Endothelial cell of umbilical vein (primary cell): ENCODE data around the gene STK11IP. TPM values are rescaled to one million over a fixed set of nuclear protein-coding genes. Genes with fewer than 3 reads are reported as not detected.

Experiments used
- BruUV-seq: library from RNA; stranded (reverse); fragments of 400-500 nt; replicated peaks from 2 replicates; lab custom pipeline; 2021; lab: Mats Ljungman, UMichigan
- CTCF ChIA-PET: fragments of 300-600, 350-600 bp; sonication (Branson Sonifier 250); formaldehyde crosslinking; loops from one replicate; lab custom pipeline; 2021; ENCODE audit warnings: antibody characterized with exemption, inconsistent platforms; lab: Charles Lee
- POLR2A ChIA-PET: fragments of 300-600, 350-600 bp; sonication (Branson Sonifier 250); formaldehyde crosslinking; loops from one replicate; lab custom pipeline; 2021; ENCODE audit warnings: antibody characterized with exemption, inconsistent platforms; lab: Charles Lee
- DNase-seq: peaks from one replicate; pipeline ENCODE4 v3.0.0-alpha.2; 2011; ENCODE audit warnings: low read depth, low spot score
- FAIRE-seq: peaks from 2 replicates; lab custom pipeline; 2011; peaks lifted over from hg19 to GRCh38; lab: Jason Lieb, UNC
- H2AFZ ChIP-seq: 2 replicates; pipeline ENCODE4 v1.6.0; 2012; ENCODE audit warnings: low read depth, low read length, control low read depth, inconsistent platforms
- H3K27ac ChIP-seq: 2 replicates; pipeline ENCODE4 v1.5.1; 2011; ENCODE audit warnings: low read depth, mild to moderate bottlenecking, control low read depth, low read length, moderate library complexity; ENCODE audit not compliant: insufficient read depth
- H3K27me3 ChIP-seq, 2 experiments: 2 replicates each; pipeline versions ENCODE4 v1.6.0 to v1.6.1; 2011; ENCODE audit warnings: low read length in 2 of 2, mixed read lengths in 1 of 2; ENCODE audit not compliant: control insufficient read depth in 2 of 2, insufficient read depth in 2 of 2
- H3K36me3 ChIP-seq, 2 experiments: 2 replicates in 1 of 2; 3 replicates in 1 of 2; pipeline ENCODE4 v1.5.1; 2011; ENCODE audit warnings: low read length in 2 of 2, mild to moderate bottlenecking in 1 of 2, moderate library complexity in 1 of 2; ENCODE audit not compliant: control insufficient read depth in 2 of 2, insufficient read depth in 2 of 2; ENCODE audit errors: extremely low read depth in 1 of 2
- H3K4me1 ChIP-seq: 3 replicates; pipeline ENCODE4 v1.5.1; 2011; ENCODE audit warnings: mild to moderate bottlenecking, low read length; ENCODE audit not compliant: control insufficient read depth, insufficient read depth; ENCODE audit errors: extremely low read depth
- H3K4me2 ChIP-seq: 2 replicates; pipeline ENCODE4 v1.6.1; 2011; ENCODE audit warnings: low read length, control low read depth, mixed read lengths; ENCODE audit not compliant: insufficient read depth
- H3K4me3 ChIP-seq, 3 experiments: fragments of 200-600 bp in 1 of 3; sonication (generic), shearing (Covaris generic) in 1 of 3; replicated peaks in 1 of 3; 2 replicates each; pipeline ENCODE4 v1.5.1; 2011 to 2016; ENCODE audit warnings: control low read depth in 3 of 3, low read length in 3 of 3, mild to moderate bottlenecking in 2 of 3, inconsistent platforms in 1 of 3, low read depth in 1 of 3, moderate library complexity in 1 of 3; ENCODE audit not compliant: insufficient read depth in 1 of 3
- H3K79me2 ChIP-seq: 2 replicates; pipeline ENCODE4 v1.6.0; 2012; ENCODE audit warnings: low read length, inconsistent platforms; ENCODE audit not compliant: control insufficient read depth, insufficient read depth
- H3K9ac ChIP-seq: replicated peaks from 2 replicates; pipeline ENCODE3; 2011; ENCODE audit warnings: low read length, control low read depth; ENCODE audit not compliant: insufficient read depth; ENCODE audit errors: extremely low read depth
- H3K9me1 ChIP-seq: replicated peaks from 3 replicates; pipeline ENCODE4 v1.6.0; 2011; ENCODE audit warnings: mild to moderate bottlenecking, low read length; ENCODE audit not compliant: control insufficient read depth, insufficient read depth; ENCODE audit errors: extremely low read depth
- H3K9me3 ChIP-seq: replicated peaks from 2 replicates; pipeline ENCODE4 v1.5.1; 2012; ENCODE audit warnings: low read length, inconsistent platforms; ENCODE audit not compliant: control insufficient read depth, insufficient read depth
- H4K20me1 ChIP-seq: replicated peaks from 2 replicates; pipeline ENCODE3; 2011; ENCODE audit warnings: mild to moderate bottlenecking, low read length; ENCODE audit not compliant: control insufficient read depth, insufficient read depth; ENCODE audit errors: extremely low read depth
- EZH2 ChIP-seq: IDR thresholded peaks from 2 replicates; pipeline ENCODE4 v1.6.1; 2012; ENCODE audit warnings: borderline replicate concordance, low read depth, mild to moderate bottlenecking, moderate library complexity, low read length, inconsistent platforms; ENCODE audit not compliant: severe bottlenecking
- FOS ChIP-seq: IDR thresholded peaks from 2 replicates; pipeline ENCODE4 v1.6.1; 2011; ENCODE audit warnings: mild to moderate bottlenecking, low read length, moderate library complexity, borderline replicate concordance; ENCODE audit not compliant: insufficient read depth
- GATA2 ChIP-seq: IDR thresholded peaks from 2 replicates; pipeline ENCODE4 v1.7.0; 2011; ENCODE audit warnings: low read depth, mild to moderate bottlenecking, moderate library complexity, mixed read lengths, low read length; ENCODE audit not compliant: insufficient read length, insufficient read depth
- JUN ChIP-seq: IDR thresholded peaks from 2 replicates; pipeline ENCODE4 v1.6.1; 2011; ENCODE audit warnings: borderline replicate concordance, low read depth; ENCODE audit not compliant: insufficient read length, insufficient read depth
- MYC ChIP-seq: IDR thresholded peaks from one replicate; pipeline ENCODE4 v1.6.1; 2011; ENCODE audit warnings: mild to moderate bottlenecking, low read depth, low read length
- POLR2A ChIP-seq: IDR thresholded peaks from 2 replicates; pipeline ENCODE4 v1.6.1; 2012; ENCODE audit warnings: low read depth, mild to moderate bottlenecking, control low read depth, low read length
- POLR2AphosphoS5 ChIP-seq: IDR thresholded peaks from 2 replicates; pipeline ENCODE4 v1.6.1; 2012; ENCODE audit warnings: low read depth, mild to moderate bottlenecking, control low read depth, low read length, moderate library complexity; ENCODE audit not compliant: insufficient read depth
- dilution Hi-C: fragments of 300-500 bp; cut with MboI; formaldehyde crosslinking; loops from one replicate; pipeline ENCODE4 v1.15.0; 2019; ENCODE audit warnings: low sequenced_read_pairs; ENCODE audit not compliant: extremely low pct_ligation_motif_present
- intact Hi-C: fragments of 100-400 bp; cut with micrococcal nuclease; formaldehyde crosslinking; loops from one replicate; pipeline ENCODE4 v1.10.0; 2022
- polyA plus RNA-seq, 4 experiments: library from polyadenylated mRNA; depleted of rRNA in 3 of 4; stranded (reverse) in 3 of 4; unstranded in 1 of 4; fragments of >200 nt; gene quantifications; 2 replicates each; pipeline versions ENCODE4 v1.2.1 to v1.2.3, GENCODE V29; 2011 to 2012; ENCODE audit warnings: missing spikeins in 1 of 4
- total RNA-seq: library from RNA; stranded (reverse); gene quantifications from 2 replicates; pipeline ENCODE4 v1.2.3, GENCODE V29; 2021
- TF ChIP-seq, protein P1 (sequence below), 2 donors: IDR thresholded peaks; 1 replicate in 1 of 2; 2 replicates in 1 of 2; pipeline ENCODE4 v1.5.1; 2011; ENCODE audit warnings: low read length in 2 of 2, mild to moderate bottlenecking in 2 of 2, moderate library complexity in 2 of 2, control low read depth in 1 of 2, inconsistent platforms in 1 of 2, low read depth in 1 of 2; ENCODE audit not compliant: insufficient read depth in 1 of 2; ENCODE audit errors: extremely low read depth in 1 of 2
- TF ChIP-seq, protein P2 (sequence below): IDR thresholded peaks from 2 replicates; pipeline ENCODE4 v1.6.1; 2011; ENCODE audit not compliant: insufficient read depth, insufficient read length

STK11IP gene
- total and polyA plus RNA-seq, 2 donors (not counting 3 experiments of a cell fraction or from before 2014, with no cell fraction given), result 17.7 to 19.2 TPM

GRCh38 chr2:219565130-219566080 is 32.3 kb upstream of the STK11IP start:
- POLR2A ChIA-PET, result interaction anchor here (1.1 kb wide), 1 partner anchor 32 kb away, joined by 5 read pairs; no protein-coding TSS in a partner anchor
- no TSS peak for BruUV-seq
- no peak for FAIRE-seq

More at GRCh38 chr2:219565130-219566080, 32.3 kb upstream of the STK11IP start:
- Histone ChIP-seq H3K27me3 (peaks cover 0 to 6% of the 10 kb centered on the region in 2 experiments), H3K36me3 (no peaks in the 10 kb centered on the region), H3K79me2 (no peaks in the 10 kb centered on the region), H3K4me3 (no peak overlapping the region), H4K20me1 (no peaks in the 10 kb centered on the region), H3K9me1 (no peaks in the 10 kb centered on the region), H3K27ac (no peak overlapping the region), H3K9ac (no peak overlapping the region), H3K4me2 (no peak overlapping the region), H3K9me3 (no peaks in the 10 kb centered on the region), H2AFZ (no peak overlapping the region), H3K4me1 (no peaks in the 10 kb centered on the region)
- CTCF ChIA-PET, result no interaction called here
- no peak for DNase-seq
- no peak for TF ChIP-seq EZH2
- TF ChIP-seq POLR2AphosphoS5, result no peak
- TF ChIP-seq, protein P1, sequence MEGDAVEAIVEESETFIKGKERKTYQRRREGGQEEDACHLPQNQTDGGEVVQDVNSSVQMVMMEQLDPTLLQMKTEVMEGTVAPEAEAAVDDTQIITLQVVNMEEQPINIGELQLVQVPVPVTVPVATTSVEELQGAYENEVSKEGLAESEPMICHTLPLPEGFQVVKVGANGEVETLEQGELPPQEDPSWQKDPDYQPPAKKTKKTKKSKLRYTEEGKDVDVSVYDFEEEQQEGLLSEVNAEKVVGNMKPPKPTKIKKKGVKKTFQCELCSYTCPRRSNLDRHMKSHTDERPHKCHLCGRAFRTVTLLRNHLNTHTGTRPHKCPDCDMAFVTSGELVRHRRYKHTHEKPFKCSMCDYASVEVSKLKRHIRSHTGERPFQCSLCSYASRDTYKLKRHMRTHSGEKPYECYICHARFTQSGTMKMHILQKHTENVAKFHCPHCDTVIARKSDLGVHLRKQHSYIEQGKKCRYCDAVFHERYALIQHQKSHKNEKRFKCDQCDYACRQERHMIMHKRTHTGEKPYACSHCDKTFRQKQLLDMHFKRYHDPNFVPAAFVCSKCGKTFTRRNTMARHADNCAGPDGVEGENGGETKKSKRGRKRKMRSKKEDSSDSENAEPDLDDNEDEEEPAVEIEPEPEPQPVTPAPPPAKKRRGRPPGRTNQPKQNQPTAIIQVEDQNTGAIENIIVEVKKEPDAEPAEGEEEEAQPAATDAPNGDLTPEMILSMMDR (IDR thresholded peaks at IDR 0.05; ENCODE audit: extremely low read depth in 1 of 2, insufficient read depth in 1 of 2, low read depth in 1 of 2, low read length in 2 of 2), result no peak
- no peak for TF ChIP-seq POLR2A
- TF ChIP-seq MYC, result no peak
- TF ChIP-seq GATA2, result no peak
- TF ChIP-seq, protein P2, sequence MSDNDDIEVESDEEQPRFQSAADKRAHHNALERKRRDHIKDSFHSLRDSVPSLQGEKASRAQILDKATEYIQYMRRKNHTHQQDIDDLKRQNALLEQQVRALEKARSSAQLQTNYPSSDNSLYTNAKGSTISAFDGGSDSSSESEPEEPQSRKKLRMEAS, result no peak
- TF ChIP-seq JUN, result no peak
- TF ChIP-seq FOS, result no peak
- intact Hi-C loops, result no loop called here
- dilution Hi-C loops, result no loop called here
